HUES48 (cell line): ENCODE data around the gene SDK2.
A peak's percentile ranks its signal among the peaks of the same experiment; 100 is the strongest.

Experiments used
- H3K27ac ChIP-seq: one replicate; pipeline ENCODE4 v1.7.0; 2013; ENCODE audit warnings: low read depth, low read length, inconsistent platforms
- H3K27me3 ChIP-seq: 2 replicates; pipeline ENCODE4 v1.6.1; 2013; ENCODE audit warnings: mild to moderate bottlenecking, low read length; ENCODE audit not compliant: control insufficient read depth, insufficient read depth
- H3K36me3 ChIP-seq: 2 replicates; pipeline ENCODE4 v1.6.1; 2013; ENCODE audit warnings: low read length; ENCODE audit not compliant: control insufficient read depth, insufficient read depth
- H3K4me1 ChIP-seq: 2 replicates; pipeline ENCODE4 v1.6.1; 2013; ENCODE audit warnings: mild to moderate bottlenecking, low read length; ENCODE audit not compliant: control insufficient read depth, insufficient read depth
- H3K4me3 ChIP-seq: 2 replicates; pipeline ENCODE4 v1.5.1; 2013; ENCODE audit warnings: mild to moderate bottlenecking, low read depth, low read length
- H3K9ac ChIP-seq: 2 replicates; pipeline ENCODE4 v1.6.1; 2013; ENCODE audit warnings: mild to moderate bottlenecking, low read depth, low read length, moderate library complexity
- H3K9me3 ChIP-seq: 2 replicates; pipeline ENCODE4 v1.6.1; 2013; ENCODE audit warnings: low read length; ENCODE audit not compliant: control insufficient read depth, insufficient read depth

The SDK2 gene

GRCh38 chr17:73304971-73305812 lies 339.1 kb downstream of the SDK2 start:
- Histone ChIP-seq H3K36me3 (no peaks in the 10 kb centered on the region), H3K9ac (peak overlapping the region; percentile 16; the same call in 1 of the 2 replicates), H3K27me3 (no peaks in the 10 kb centered on the region), H3K27ac (peak overlapping the region; percentile 36), H3K4me1 (peaks cover 30% of the 10 kb centered on the region), H3K4me3 (no peak overlapping the region), H3K9me3 (no peaks in the 10 kb centered on the region)

GRCh38 chr17:73304438-73304837 lies 339.8 kb downstream of the SDK2 start:
- H3K4me1 ChIP-seq: peaks cover 22% of the 10 kb centered on the region
- H3K9me3 ChIP-seq: no peaks in the 10 kb centered on the region
- no peak overlapping the region for H3K27ac ChIP-seq
- H3K27me3 ChIP-seq: no peaks in the 10 kb centered on the region
- no peak overlapping the region for H3K9ac ChIP-seq
- H3K4me3 ChIP-seq: no peak overlapping the region
- H3K36me3 ChIP-seq: no peaks in the 10 kb centered on the region

- Histone ChIP-seq H3K4me1 (peaks cover 20% of the 10 kb centered on the region), H3K27ac (no peak overlapping the region), H3K9ac (no peak overlapping the region), H3K36me3 (no peaks in the 10 kb centered on the region), H3K27me3 (no peaks in the 10 kb centered on the region), H3K4me3 (no peak overlapping the region), H3K9me3 (no peaks in the 10 kb centered on the region)
These were observed 342.1 kb downstream of the SDK2 start for GRCh38 chr17:73302189-73302588.

- Histone ChIP-seq H3K27ac (no peak overlapping the region), H3K27me3 (no peaks in the 10 kb centered on the region), H3K9me3 (no peaks in the 10 kb centered on the region), H3K4me1 (peaks cover 16% of the 10 kb centered on the region), H3K4me3 (no peak overlapping the region), H3K36me3 (no peaks in the 10 kb centered on the region), H3K9ac (no peak overlapping the region)
These were observed 342.9 kb downstream of the SDK2 start for GRCh38 chr17:73301369-73301768.

- Histone ChIP-seq H3K27me3 (no peaks in the 10 kb centered on the region), H3K4me1 (peaks cover 9% of the 10 kb centered on the region), H3K9ac (no peak overlapping the region), H3K36me3 (no peaks in the 10 kb centered on the region), H3K4me3 (no peak overlapping the region), H3K9me3 (no peaks in the 10 kb centered on the region), H3K27ac (no peak overlapping the region)
These were observed 343.9 kb downstream of the SDK2 start for GRCh38 chr17:73300392-73300791.

- H3K4me3 ChIP-seq: no peak overlapping the region
- no peak overlapping the region for H3K27ac ChIP-seq
- no peaks in the 10 kb centered on the region for H3K9me3 ChIP-seq
- no peaks in the 10 kb centered on the region for H3K27me3 ChIP-seq
- H3K9ac ChIP-seq: no peak overlapping the region
- no peaks in the 10 kb centered on the region; the same call in 1 of the 2 replicates for H3K4me1 ChIP-seq
- H3K36me3 ChIP-seq: no peaks in the 10 kb centered on the region
These were observed 346.0 kb downstream of the SDK2 start for GRCh38 chr17:73297934-73298861.

GRCh38 chr17:73293480-73293911 lies 350.7 kb downstream of the SDK2 start:
- Histone ChIP-seq H3K27me3 (no peaks in the 10 kb centered on the region), H3K4me3 (no peak overlapping the region), H3K36me3 (no peaks in the 10 kb centered on the region), H3K9me3 (no peaks in the 10 kb centered on the region), H3K4me1 (no peaks in the 10 kb centered on the region; the same call in 1 of the 2 replicates), H3K9ac (no peak overlapping the region), H3K27ac (no peak overlapping the region)

- no peaks in the 10 kb centered on the region for H3K9me3 ChIP-seq
- H3K27me3 ChIP-seq: no peaks in the 10 kb centered on the region
- no peak overlapping the region for H3K27ac ChIP-seq
- no peaks in the 10 kb centered on the region for H3K36me3 ChIP-seq
- no peak overlapping the region for H3K9ac ChIP-seq
- H3K4me3 ChIP-seq: no peak overlapping the region
- H3K4me1 ChIP-seq: no peaks in the 10 kb centered on the region
These were observed 351.2 kb downstream of the SDK2 start for GRCh38 chr17:73293031-73293430.

GRCh38 chr17:73292031-73292531 lies 352.2 kb downstream of the SDK2 start:
- Histone ChIP-seq H3K4me3 (no peak overlapping the region), H3K4me1 (no peaks in the 10 kb centered on the region), H3K36me3 (no peaks in the 10 kb centered on the region), H3K9me3 (no peaks in the 10 kb centered on the region), H3K27ac (no peak overlapping the region), H3K9ac (no peak overlapping the region), H3K27me3 (no peaks in the 10 kb centered on the region)

- H3K4me1 ChIP-seq: peaks cover 4% of the 10 kb centered on the region; the same call in 1 of the 2 replicates
- no peaks in the 10 kb centered on the region for H3K9me3 ChIP-seq
- no peaks in the 10 kb centered on the region for H3K27me3 ChIP-seq
- no peak overlapping the region for H3K9ac ChIP-seq
- H3K4me3 ChIP-seq: no peak overlapping the region
- H3K27ac ChIP-seq: no peak overlapping the region
- no peaks in the 10 kb centered on the region for H3K36me3 ChIP-seq
These were observed 352.9 kb downstream of the SDK2 start for GRCh38 chr17:73291260-73291801.
